LNCaP clone FGC (cell line): ENCODE measurements around the gene VPS9D1.
"Not testable (repeated sequence)": the region's sequence is repeated elsewhere in the genome, so short reads cannot be mapped to it uniquely, and the experiment has no call there.

Experiments
- DNase-seq: peaks from one replicate; pipeline ENCODE4 v3.0.0-alpha.2; 2011; ENCODE audit warnings: low read depth
- H3K4me3 ChIP-seq: 2 replicates; pipeline ENCODE4 v1.5.1; 2011; ENCODE audit warnings: mild to moderate bottlenecking, low read depth, low read length, control low read depth
- CTCF ChIP-seq: IDR thresholded peaks from 2 replicates; pipeline ENCODE4 v1.5.1; 2012; ENCODE audit warnings: mild to moderate bottlenecking; ENCODE audit not compliant: control insufficient read depth, insufficient read depth; ENCODE audit errors: extremely low read depth

VPS9D1 gene

DNA sequence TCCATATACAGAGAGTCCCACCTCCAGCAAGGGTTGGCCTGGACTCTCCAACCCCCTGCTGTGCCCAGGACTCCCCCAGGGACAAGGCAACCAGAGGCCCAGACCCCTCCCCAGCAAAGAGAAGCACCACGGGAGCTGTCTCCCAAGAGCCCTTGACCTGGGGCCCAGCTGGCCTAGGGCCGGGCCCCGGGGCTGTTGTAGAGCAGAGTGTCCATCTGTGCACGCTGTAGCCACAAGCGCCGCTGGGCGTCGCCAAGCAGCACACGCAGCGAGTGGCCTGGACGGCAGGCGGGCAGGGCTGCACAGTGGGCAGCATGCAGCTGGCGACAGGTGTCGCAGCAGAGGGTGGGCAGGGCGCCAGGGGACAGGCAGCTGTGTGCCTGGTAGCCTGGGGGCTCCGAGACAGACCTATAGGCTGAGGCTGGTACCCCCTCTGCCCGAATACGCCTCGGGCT lies 23.5 kb downstream of the VPS9D1 start:
- no peak overlapping the region for H3K4me3 ChIP-seq
- DNase-seq: no peak
- no peak for TF ChIP-seq CTCF

GRCh38 chr16:89696670-89697128 lies 24.0 kb downstream of the VPS9D1 start:
- no peak overlapping the region for H3K4me3 ChIP-seq
- DNase-seq: no peak
- TF ChIP-seq CTCF: no peak

GRCh38 chr16:89695875-89696669 lies 24.6 kb downstream of the VPS9D1 start:
- no peak for TF ChIP-seq CTCF
- no peak overlapping the region for H3K4me3 ChIP-seq
- no peak for DNase-seq

DNA sequence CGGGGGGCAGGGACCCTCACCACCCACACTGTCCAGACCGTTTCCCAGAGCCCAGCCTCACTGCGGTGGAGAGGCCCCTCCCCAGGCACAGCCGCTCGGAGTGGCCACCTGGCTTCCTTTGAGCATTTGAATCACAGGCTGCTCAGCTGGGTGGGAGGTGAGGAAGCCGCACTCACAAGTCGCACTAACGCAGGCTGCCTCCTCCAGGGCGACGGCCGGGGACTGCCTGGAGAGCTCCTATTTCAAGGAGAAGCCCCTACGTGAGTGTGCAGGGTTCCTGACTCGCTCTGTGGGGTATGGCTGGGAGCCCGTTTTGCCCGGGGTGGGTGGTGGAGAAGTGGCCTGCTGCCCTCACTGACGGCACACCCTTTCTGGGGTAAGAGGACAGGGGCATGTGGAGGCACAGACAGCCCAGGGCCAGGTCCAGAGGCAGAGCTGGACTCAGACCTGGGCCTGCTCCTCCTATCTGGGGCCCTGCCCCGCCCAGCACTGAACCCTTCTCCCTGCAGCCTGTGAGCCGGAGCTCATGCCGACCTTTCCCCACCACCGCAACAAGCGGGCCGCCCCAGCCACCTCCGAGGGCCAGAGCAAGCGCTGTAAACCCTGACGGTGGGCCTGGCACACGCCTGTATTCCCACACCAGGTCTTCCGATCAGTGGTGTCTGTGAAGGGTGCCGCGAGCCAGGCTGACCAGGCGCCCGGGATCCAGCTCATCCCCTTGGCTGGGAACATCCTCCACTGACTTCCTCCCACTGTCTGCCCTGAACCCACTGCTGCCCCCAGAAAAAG lies 25.4 kb downstream of the VPS9D1 start:
- no peak overlapping the region for H3K4me3 ChIP-seq
- TF ChIP-seq CTCF: no peak
- no peak for DNase-seq

GRCh38 chr16:89694784-89695085 lies 26.0 kb downstream of the VPS9D1 start:
- H3K4me3 ChIP-seq, DNase-seq: not testable (repeated sequence)

DNA sequence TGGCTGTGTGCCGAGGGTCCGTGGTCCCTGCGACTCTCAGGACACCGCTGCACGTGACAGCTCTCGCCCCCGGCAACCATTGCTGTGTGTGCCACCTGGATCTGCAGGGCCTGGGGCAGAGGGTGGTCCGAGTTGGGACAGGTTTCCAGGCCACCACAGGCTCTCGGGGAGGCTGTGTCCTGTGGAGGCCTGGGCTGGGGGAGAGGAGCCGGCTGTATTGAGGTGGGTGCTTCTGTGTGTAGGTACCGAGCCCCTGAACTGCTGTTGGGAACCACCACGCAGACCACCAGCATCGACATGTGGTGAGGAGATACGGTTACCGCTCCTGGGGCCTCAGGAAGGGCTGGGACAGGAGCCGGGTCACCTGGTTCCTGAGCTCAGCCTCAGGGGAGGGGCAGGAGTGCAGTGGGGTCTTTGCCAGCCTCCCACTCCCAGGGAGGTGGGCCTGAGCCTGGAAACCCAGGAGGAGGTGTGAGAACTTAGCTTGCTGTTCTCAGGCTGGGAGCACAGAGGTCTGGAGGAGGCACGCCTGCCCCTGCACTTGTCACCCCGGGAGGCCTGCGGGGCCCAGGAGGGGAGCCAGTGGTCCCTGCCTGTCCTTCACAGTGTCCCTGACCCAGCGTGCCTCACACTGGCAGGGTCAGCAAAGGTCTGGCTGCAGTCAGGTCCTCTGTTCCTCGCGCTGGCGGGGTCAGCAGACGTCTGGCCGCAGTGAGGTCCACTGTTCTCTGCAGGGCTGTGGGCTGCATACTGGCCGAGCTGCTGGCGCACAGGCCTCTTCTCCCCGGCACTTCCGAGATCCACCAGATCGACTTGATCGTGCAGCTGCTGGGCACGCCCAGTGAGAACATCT lies 26.5 kb downstream of the VPS9D1 start:
- DNase-seq: no peak
- no peak for TF ChIP-seq CTCF
- H3K4me3 ChIP-seq: no peak overlapping the region

DNA sequence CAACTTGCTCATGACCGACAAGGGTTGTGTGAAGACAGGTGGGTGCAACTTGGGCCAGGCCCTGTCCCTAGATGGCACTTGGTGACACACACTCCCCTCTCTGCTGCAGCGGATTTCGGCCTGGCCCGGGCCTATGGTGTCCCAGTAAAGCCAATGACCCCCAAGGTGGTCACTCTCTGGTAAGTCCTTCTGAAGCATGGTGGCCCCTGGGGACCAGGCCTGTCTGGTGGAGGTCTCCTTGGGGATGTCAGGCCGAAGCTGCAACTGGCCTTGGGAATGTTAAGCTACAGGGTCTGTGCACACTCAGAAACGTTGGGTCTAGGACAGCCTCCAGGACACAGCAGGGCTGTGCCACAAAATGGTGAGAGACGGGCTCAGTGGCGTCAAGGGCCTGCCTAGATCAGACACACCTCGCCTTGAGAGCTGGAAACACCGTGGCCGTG lies 27.4 kb downstream of the VPS9D1 start:
- H3K4me3 ChIP-seq: no peak overlapping the region
- DNase-seq: no peak
- no peak for TF ChIP-seq CTCF
